Neutrophil (primary cell): ENCODE measurements around the gene OR4D1.
"Not testable (repeated sequence)": the region's sequence is repeated elsewhere in the genome, so short reads cannot be mapped to it uniquely, and the experiment has no call there.

ENCODE experiments used
- H3K27ac ChIP-seq: fragments of 200-600 bp; sonication (generic); 2 replicates; pipeline ENCODE4 v1.5.1; 2016; ENCODE audit warnings: mild to moderate bottlenecking, moderate library complexity
- H3K27me3 ChIP-seq: fragments of 200-600 bp; sonication (generic); 2 replicates; pipeline ENCODE4 v1.6.0; 2016; ENCODE audit warnings: mild to moderate bottlenecking
- H3K36me3 ChIP-seq: fragments of 200-600 bp; sonication (generic); 2 replicates; pipeline ENCODE4 v1.5.1; 2017
- H3K4me1 ChIP-seq, 2 experiments: fragments of 200-600 bp in 1 of 2; sonication (generic) in 1 of 2; 1 replicate in 1 of 2; 2 replicates in 1 of 2; pipeline versions ENCODE4 v1.5.1 to v1.6.1; 2013 to 2016; ENCODE audit warnings: low read depth in 1 of 2, low read length in 1 of 2, mild to moderate bottlenecking in 1 of 2, moderate library complexity in 1 of 2; ENCODE audit not compliant: control insufficient read depth in 1 of 2, insufficient read depth in 1 of 2
- H3K4me3 ChIP-seq, 2 experiments: fragments of 200-600 bp in 1 of 2; sonication (generic) in 1 of 2; 1 replicate in 1 of 2; 2 replicates in 1 of 2; pipeline ENCODE4 v1.5.1; 2013 to 2016; ENCODE audit warnings: low read depth in 1 of 2, low read length in 1 of 2, mild to moderate bottlenecking in 1 of 2, moderate library complexity in 1 of 2
- H3K9me3 ChIP-seq: fragments of 200-600 bp; sonication (generic); 2 replicates; pipeline ENCODE4 v1.5.1; 2016
- TF ChIP-seq, protein P1 (sequence below): fragments of 200-600 bp; sonication (generic); IDR thresholded peaks from 2 replicates; pipeline ENCODE4 v1.5.1; 2016; ENCODE audit warnings: antibody characterized with exemption

OR4D1 gene

GRCh38 chr17:58141505-58141904 lies 6.7 kb upstream of the OR4D1 start:
- Histone ChIP-seq H3K36me3 (no peaks in the 10 kb centered on the region), H3K27ac (no peak overlapping the region), H3K4me3 (no peak overlapping the region), H3K4me1 (no peaks in the 10 kb centered on the region), H3K27me3 (peaks cover 49% of the 10 kb centered on the region), H3K9me3 (no peaks in the 10 kb centered on the region)
- TF ChIP-seq, protein P1, sequence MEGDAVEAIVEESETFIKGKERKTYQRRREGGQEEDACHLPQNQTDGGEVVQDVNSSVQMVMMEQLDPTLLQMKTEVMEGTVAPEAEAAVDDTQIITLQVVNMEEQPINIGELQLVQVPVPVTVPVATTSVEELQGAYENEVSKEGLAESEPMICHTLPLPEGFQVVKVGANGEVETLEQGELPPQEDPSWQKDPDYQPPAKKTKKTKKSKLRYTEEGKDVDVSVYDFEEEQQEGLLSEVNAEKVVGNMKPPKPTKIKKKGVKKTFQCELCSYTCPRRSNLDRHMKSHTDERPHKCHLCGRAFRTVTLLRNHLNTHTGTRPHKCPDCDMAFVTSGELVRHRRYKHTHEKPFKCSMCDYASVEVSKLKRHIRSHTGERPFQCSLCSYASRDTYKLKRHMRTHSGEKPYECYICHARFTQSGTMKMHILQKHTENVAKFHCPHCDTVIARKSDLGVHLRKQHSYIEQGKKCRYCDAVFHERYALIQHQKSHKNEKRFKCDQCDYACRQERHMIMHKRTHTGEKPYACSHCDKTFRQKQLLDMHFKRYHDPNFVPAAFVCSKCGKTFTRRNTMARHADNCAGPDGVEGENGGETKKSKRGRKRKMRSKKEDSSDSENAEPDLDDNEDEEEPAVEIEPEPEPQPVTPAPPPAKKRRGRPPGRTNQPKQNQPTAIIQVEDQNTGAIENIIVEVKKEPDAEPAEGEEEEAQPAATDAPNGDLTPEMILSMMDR, result no peak

DNA sequence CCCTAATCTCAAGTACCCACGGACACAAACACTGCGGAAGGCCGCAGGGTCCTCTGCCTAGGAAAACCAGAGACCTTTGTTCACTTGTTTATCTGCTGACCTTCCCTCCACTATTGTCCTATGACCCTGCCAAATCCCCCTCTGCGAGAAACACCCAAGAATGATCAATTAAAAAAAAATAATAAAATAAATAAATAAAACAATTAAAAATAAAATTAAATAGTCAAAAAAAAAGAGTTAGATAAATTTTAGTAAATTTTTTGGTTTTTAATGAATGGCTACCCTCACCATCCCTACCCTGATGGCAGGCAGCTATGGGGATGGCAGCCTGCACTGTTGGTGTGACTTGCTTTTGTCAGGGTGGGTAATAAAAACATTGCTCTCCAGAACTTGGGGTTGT lies 4.8 kb upstream of the OR4D1 start:
- not testable (repeated sequence) for H3K4me1 ChIP-seq, H3K9me3 ChIP-seq, H3K27ac ChIP-seq, H3K4me3 ChIP-seq, H3K36me3 ChIP-seq
- peaks cover 38% of the 10 kb centered on the region for H3K27me3 ChIP-seq

- no peak overlapping the region for H3K27ac ChIP-seq
- no peaks in the 10 kb centered on the region for H3K4me1 ChIP-seq
- H3K9me3 ChIP-seq, result no peaks in the 10 kb centered on the region
- H3K4me3 ChIP-seq, result no peak overlapping the region
- H3K36me3 ChIP-seq, result no peaks in the 10 kb centered on the region
- H3K27me3 ChIP-seq, result peaks cover 38% of the 10 kb centered on the region
- TF ChIP-seq, protein P1, result no peak
These were observed 3.4 kb upstream of the OR4D1 start for GRCh38 chr17:58144801-58145200.

GRCh38 chr17:58148609-58149008 lies 425 bp downstream of the OR4D1 start:
- TF ChIP-seq, protein P1, result no peak
- no peak overlapping the region for H3K27ac ChIP-seq
- H3K4me1 ChIP-seq, result peaks cover 0 to 10% of the 10 kb centered on the region in 2 experiments
- H3K36me3 ChIP-seq, result no peaks in the 10 kb centered on the region
- peaks cover 36% of the 10 kb centered on the region for H3K27me3 ChIP-seq
- H3K9me3 ChIP-seq, result no peaks in the 10 kb centered on the region
- H3K4me3 ChIP-seq, result no peak overlapping the region

GRCh38 chr17:58150394-58150793 lies 2.2 kb downstream of the OR4D1 start:
- Histone ChIP-seq H3K27me3 (peaks cover 44% of the 10 kb centered on the region), H3K9me3 (no peaks in the 10 kb centered on the region), H3K27ac (no peak overlapping the region), H3K4me3 (no peak overlapping the region), H3K36me3 (no peaks in the 10 kb centered on the region), H3K4me1 (peaks cover 0 to 10% of the 10 kb centered on the region in 2 experiments)
- TF ChIP-seq, protein P1, result no peak

- Histone ChIP-seq H3K4me1 (peaks cover 7 to 21% of the 10 kb centered on the region in 2 experiments), H3K4me3 (no peak overlapping the region), H3K36me3 (no peaks in the 10 kb centered on the region), H3K27me3 (peaks cover 64% of the 10 kb centered on the region), H3K27ac (no peak overlapping the region), H3K9me3 (no peaks in the 10 kb centered on the region)
- TF ChIP-seq, protein P1, result no peak
These were observed 4.9 kb downstream of the OR4D1 start for GRCh38 chr17:58153046-58153445.
